Left hindlimb (tissue), 1 donor: ENCODE measurements around the gene PTK6.
A peak's percentile ranks its signal among the peaks of the same experiment; 100 is the strongest.
"Not testable (repeated sequence)": the region's sequence is repeated elsewhere in the genome, so short reads cannot be mapped to it uniquely, and the experiment has no call there.

ENCODE experiments used
- DNase-seq: peaks from one replicate; pipeline ENCODE4 v3.0.0-alpha.2; 2018

PTK6 gene

GRCh38 chr20:63536997-63537524 lies at the start of gene PTK6:
Gene PTK6 (minus strand): TSS chr20:63537376. CDS start chr20:63537314, 62 bp downstream.
- no peak for DNase-seq

- no peak for DNase-seq
Observed at GRCh38 chr20:63586797-63587196, 49.6 kb upstream of the PTK6 start.

GRCh38 chr20:63585616-63586565 lies 48.7 kb upstream of the PTK6 start:
- no peak for DNase-seq

GRCh38 chr20:63582382-63583063 lies 45.3 kb upstream of the PTK6 start:
- no peak for DNase-seq

GRCh38 chr20:63580796-63581461 lies 43.8 kb upstream of the PTK6 start:
- DNase-seq: no peak

- DNase-seq: no peak
Observed at GRCh38 chr20:63579017-63579694, 42.0 kb upstream of the PTK6 start.

- no peak for DNase-seq
Observed at GRCh38 chr20:63578224-63579016, 41.2 kb upstream of the PTK6 start.

- DNase-seq: no peak
Observed at GRCh38 chr20:63577317-63577894, 40.2 kb upstream of the PTK6 start.

GRCh38 chr20:63576311-63576710 lies 39.1 kb upstream of the PTK6 start:
- no peak for DNase-seq

- DNase-seq: no peak
Observed at GRCh38 chr20:63574829-63575743, 37.9 kb upstream of the PTK6 start.

GRCh38 chr20:63574156-63574828 lies 37.1 kb upstream of the PTK6 start, which contains the start of gene HELZ2:
Gene HELZ2 (minus strand): TSS chr20:63574239. CDS start chr20:63572385, 1,854 bp downstream.
- DNase-seq: peak; percentile 88

- no peak for DNase-seq
Observed at GRCh38 chr20:63573647-63574131, 36.5 kb upstream of the PTK6 start.

- DNase-seq: no peak
Observed at GRCh38 chr20:63572788-63573646, 35.8 kb upstream of the PTK6 start.

- DNase-seq: no peak
Observed at GRCh38 chr20:63572071-63572787, 35.1 kb upstream of the PTK6 start.

GRCh38 chr20:63571087-63571478 lies 33.9 kb upstream of the PTK6 start:
- DNase-seq: not testable (repeated sequence)

- DNase-seq: no peak
Observed at GRCh38 chr20:63570281-63571086, 33.3 kb upstream of the PTK6 start.
